Stimulated activated CD4-positive, alpha-beta T cell treated with anti-CD3 and anti-CD28 coated beads, Interleukin-1b, Interleukin-23, amount 100 ng/mL, for 1 hour (primary cell): Measurements from ENCODE around the gene ATF6B.

Experiments used
- DNase-seq, 2 donors: peaks; one replicate each; pipeline ENCODE4 v3.0.0-alpha.2; 2020; ENCODE audit warnings: low read depth in 2 of 2

Gene ATF6B

DNA sequence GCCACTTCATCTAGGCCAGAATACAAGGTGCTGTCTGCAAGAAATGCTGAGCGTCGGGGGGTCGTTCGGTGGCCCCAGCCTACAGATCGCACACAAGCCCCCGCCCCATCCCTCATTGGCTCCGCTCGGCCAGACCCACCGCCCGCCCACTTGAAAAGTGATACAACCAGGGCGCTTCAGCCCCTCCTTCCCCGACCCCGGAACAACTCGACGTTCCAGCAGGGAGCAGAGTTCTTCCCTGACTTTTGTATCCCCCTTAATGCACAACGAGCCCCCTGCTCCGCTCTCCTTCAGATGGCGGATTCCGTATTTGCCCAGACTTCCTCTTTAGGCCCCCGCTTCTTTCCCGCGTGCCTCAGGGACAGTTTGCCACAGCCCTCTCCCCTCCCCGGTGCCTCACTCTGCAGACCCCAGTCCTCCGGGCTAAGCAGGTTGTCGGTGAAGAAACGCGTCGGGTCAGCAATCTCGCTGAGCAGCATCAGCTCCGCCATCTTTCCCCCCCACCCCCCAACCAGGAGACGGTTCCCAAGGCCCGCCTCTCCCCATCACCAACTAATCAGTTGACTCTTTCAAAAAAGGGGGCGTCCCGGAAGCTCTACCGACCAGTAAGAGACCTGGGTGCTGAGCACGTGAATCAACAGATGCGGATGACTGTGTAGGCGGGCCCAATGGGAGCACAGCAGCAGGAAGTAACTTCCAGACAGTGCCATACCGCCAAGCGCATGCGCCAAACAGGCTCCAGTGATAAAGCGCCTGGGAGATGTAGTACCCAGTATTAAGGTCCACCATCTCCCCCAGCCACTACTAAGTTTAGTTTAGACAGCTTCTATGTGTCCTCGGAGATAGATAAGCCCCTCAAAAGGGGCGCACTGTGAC is at the start of gene ATF6B:
Gene ATF6B (minus strand): TSS at position 530 of the 876 bp plus-strand sequence. CDS start 39 bp downstream, at position 491.
- DNase-seq = peak; percentile 81 to 95

GRCh38 chr6:32177183-32177787 is 49.2 kb upstream of the ATF6B start:
- no peak for DNase-seq

- no peak for DNase-seq
Measured at GRCh38 chr6:32176476-32177182, 48.6 kb upstream of the ATF6B start.

GRCh38 chr6:32175711-32176475 is 47.8 kb upstream of the ATF6B start, which contains the start of gene AGPAT1:
Gene AGPAT1 (minus strand): TSS chr6:32176084. CDS start chr6:32171496, 4,588 bp downstream.
- DNase-seq = peak; percentile 90 to 98

- no peak for DNase-seq
Measured at GRCh38 chr6:32175322-32175710, 47.3 kb upstream of the ATF6B start.

DNA sequence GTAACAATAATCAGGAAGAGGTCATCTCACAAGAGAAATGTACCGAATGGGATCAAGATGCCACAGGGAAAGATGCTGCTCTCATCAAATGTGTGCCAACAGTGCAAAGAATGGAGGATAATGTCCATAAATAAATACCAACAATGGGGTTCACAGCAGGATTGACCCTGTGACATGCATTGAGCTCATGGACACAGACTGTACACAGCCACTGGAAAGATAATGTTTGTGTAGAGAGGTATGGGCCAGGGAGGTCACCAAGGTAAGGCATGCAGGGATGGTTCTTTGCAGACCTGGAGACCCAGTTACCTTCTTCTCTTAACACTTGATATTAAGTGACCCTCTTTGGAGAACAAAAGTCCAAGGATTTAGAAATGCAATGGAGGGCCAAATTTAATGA is 46.4 kb upstream of the ATF6B start:
- DNase-seq = no peak

DNA sequence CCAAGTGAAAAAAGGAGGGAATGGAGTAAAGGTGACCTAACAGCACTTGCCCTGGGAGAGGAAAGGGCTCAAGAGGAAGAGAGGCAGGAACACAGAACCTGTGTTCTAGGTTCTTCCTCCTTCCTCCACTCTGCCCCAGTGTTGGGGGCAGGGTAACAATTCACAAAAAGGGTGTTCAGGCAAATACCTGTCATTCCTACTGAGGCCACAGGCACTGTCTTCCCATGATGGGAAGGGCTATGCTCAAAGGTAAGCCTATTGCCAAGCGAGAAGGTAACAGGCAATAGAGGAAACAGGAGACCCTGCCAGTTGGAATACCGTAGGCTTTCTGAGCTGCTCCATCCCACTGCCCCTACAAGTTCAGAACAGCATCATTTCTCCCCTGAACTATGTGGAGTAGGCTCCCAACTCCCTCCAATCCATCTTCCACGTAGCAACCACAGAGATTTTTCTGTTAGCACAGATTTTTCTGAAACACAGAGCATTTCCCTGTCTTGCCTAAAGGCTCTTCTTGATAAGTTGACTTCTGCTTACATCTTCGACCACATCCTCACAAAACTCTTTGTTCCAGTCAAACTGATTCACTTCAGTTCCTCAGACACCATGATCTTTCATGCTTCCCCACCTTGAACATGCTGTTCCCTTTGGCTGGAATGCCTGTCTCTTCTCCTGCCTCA is 45.1 kb upstream of the ATF6B start:
- DNase-seq = no peak

DNA sequence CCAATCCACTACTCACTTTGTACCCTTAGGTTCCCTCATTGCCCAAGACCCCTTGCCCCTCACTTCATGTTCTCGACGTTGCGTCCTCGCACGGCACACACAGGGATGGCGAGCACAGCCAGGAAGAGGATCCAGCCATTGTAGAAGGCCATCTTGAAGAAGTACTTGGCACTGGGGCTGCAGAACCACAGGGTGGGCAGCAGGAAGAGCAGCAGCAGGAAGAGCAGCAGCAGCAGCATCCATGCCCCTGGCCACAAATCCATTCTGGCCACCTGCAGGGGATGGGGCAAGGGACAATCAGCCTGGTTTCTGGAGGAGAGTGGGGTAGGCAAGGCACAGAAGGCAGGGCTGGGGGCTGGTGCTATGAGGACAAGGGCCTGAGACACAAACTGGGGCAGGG is 43.2 kb upstream of the ATF6B start:
- DNase-seq = no peak

DNA sequence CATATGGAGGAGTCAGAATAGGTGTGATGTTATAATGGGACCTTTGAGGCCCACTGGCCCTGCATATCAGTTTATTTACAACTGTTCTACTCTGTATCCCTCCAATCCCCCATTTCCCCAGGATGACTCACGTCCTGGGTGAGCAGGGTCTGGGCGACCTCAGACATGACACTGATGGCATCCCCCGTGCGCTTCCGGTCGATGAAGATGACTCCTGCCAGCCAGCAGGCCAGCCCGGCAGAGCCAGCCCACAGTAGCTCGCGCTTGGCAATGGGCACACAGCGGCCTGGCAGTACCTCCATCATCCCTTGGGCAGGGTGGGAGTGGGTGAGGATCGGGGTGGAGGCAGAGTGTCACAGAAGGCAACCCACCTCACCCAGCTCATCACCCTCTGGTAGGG is 42.2 kb upstream of the ATF6B start:
- DNase-seq = no peak

DNA sequence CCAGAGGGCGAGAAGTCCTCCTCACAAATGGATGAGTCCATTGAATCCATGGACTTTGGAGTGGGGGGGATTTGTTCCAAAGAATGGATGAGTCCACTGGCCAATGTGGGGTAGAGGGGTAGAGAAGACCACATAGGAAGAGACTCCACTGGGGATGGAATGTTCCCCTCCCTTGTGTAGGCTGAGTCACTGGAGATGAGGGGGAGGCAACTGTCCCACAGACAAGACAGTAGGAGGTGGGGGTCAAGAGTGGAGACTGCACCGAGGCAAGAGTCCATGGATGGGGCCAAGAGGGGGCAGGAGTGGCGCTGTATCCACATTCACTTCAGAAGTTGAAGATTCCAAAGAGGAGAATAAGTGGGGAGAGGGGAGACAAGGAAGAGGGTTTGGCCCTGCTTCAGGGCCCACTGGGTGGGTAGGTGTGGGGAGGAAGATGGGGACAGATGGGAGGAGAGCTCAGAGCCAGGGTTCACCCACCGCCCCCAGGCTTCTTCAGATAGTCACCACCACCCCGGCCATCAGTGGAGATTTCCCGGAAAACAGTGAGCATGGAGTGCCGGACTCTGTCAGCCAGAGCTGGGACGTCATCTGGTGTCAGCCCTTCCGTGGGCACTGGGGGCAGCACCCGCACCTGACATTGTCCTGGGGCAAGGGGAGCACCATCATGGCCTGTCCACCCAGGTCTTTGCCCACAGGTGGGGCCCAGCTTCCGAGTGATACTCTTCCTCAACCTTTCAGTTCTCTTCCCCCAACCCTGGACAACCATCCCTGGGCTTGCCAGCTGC is 41.0 kb upstream of the ATF6B start:
- no peak for DNase-seq

GRCh38 chr6:32168350-32168749 is 40.3 kb upstream of the ATF6B start:
- DNase-seq = no peak

DNA sequence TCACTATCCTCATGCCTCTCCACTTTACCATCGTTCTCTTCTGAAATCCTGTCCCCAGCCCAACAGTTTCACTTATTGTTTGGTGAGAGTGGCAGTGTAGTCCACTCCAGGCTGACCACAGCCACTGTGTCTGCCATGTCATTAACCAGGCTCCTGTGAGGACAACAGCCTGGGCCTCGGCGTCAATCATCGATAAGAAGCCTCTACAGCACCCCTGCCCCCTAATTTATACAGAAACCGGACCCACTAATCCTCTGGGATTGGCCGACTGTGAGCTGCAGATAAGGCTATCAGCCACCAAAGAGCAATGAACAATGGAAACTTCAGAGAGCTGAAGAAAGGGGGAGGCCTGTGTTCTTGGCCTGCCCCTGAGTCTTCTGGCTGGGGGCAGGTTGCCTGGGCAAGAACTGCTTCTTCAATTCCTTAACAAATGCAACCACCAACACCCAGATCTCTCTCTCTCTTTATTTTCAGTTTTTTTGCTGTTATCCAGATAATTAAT is 39.8 kb upstream of the ATF6B start:
- no peak for DNase-seq

- no peak for DNase-seq
Measured at GRCh38 chr6:32167154-32167760, 39.2 kb upstream of the ATF6B start.

DNA sequence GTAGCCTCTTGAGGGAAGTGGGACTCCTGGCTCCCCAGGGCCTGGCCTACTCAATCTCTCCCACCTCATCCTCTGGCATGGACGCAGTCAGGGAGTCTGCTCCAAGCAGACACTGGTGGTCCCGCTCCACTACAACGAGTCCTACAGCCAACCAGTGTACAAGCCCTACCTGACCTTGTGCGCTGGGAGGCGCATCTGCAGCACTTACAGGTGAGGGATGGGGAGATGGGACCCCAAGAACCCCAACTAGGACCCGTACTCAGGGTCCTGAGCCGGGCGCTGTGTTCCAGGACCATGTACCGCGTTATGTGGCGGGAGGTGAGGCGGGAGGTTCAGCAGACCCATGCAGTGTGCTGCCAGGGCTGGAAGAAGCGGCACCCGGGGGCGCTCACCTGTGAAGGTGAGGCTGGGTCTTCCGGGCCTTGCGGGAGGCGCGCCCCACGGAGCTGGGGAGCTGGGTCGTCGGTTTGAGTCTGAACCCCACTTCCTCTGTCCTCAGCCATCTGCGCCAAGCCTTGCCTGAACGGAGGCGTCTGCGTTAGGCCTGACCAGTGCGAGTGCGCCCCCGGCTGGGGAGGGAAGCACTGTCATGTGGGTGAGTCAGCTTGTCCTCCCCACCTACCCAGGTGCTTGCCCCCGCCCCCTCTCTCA is 38.5 kb upstream of the ATF6B start:
- no peak for DNase-seq

- DNase-seq = no peak
Measured at GRCh38 chr6:32164295-32164694, 36.2 kb upstream of the ATF6B start, which contains the start of gene EGFL8. Gene EGFL8 (plus strand): TSS chr6:32164595. CDS start chr6:32166166, 1,571 bp downstream.

GRCh38 chr6:32163559-32164258 is 35.7 kb upstream of the ATF6B start:
- DNase-seq = no peak

DNA sequence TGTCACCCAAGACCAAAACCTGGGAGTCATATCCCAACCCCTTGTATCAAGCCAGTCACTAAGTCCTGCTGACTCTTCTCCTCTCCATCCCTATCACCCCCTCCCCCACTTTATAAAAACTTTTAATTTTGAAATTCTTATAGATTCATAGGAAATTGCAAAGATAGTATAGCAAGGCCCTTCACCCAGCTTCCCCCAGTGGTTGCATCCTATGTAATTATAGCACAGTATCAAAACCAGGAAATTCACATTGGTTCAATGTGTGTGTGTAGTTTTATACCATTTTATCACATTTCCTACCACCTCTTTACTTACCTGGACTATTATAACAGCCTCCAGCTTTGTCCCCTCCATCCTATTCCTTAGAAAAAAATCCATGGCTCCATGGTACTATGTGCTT is 30.0 kb upstream of the ATF6B start:
- DNase-seq = no peak

GRCh38 chr6:32156891-32157290 is 28.8 kb upstream of the ATF6B start:
- no peak for DNase-seq
